HEK293 (cell line): ENCODE data around the gene GRID2.

Experiments
- CTCF ChIA-PET: fragments of 350-600 bp; formaldehyde crosslinking; extraction: SDS; loops from one replicate; lab custom pipeline; 2021; ENCODE audit warnings: antibody characterized with exemption; lab: Yijun Ruan, JAX
- POLR2A ChIA-PET: fragments of 300-600 bp; formaldehyde crosslinking; extraction: SDS; loops from one replicate; lab custom pipeline; 2020; ENCODE audit warnings: antibody characterized with exemption, inconsistent platforms; lab: Yijun Ruan, JAX
- H3K27ac ChIP-seq: fragments of 200-500 bp; sonication (Bioruptor generic); 2 replicates; pipeline ENCODE4 v1.5.1; 2014; ENCODE audit warnings: low read depth, low read length, control low read depth, inconsistent platforms; ENCODE audit errors: extremely low read depth
- H3K36me3 ChIP-seq, 2 experiments: fragments of 200-500 bp in 1 of 2; sonication (Bioruptor generic) in 1 of 2; 1 replicate in 1 of 2; 2 replicates in 1 of 2; pipeline ENCODE4 v1.5.1; 2014 to 2017; ENCODE audit warnings: inconsistent platforms in 2 of 2, low read length in 2 of 2; ENCODE audit not compliant: control insufficient read depth in 2 of 2, insufficient read depth in 1 of 2
- H3K4me1 ChIP-seq: fragments of 200-500 bp; sonication (Bioruptor generic); 2 replicates; pipeline ENCODE4 v1.5.1; 2014; ENCODE audit warnings: mild to moderate bottlenecking, low read length, inconsistent platforms; ENCODE audit not compliant: control insufficient read depth, insufficient read depth
- H3K4me3 ChIP-seq: 2 replicates; pipeline ENCODE4 v1.5.1; 2011; ENCODE audit warnings: low read depth, mild to moderate bottlenecking, control low read depth, low read length, moderate library complexity
- H3K9me3 ChIP-seq: fragments of 200-500 bp; sonication (Bioruptor generic); 2 replicates; pipeline ENCODE4 v1.5.1; 2014; ENCODE audit warnings: low read depth, low read length, inconsistent platforms; ENCODE audit not compliant: control insufficient read depth, insufficient read depth
- CTCF ChIP-seq: fragments of 450-650 bp; formaldehyde crosslinking; IDR thresholded peaks from 2 replicates; pipeline ENCODE4 v1.5.1; 2016; ENCODE audit warnings: missing biosample characterization, missing genetic modification characterization
- FEZF1 ChIP-seq: fragments of 450-650 bp; formaldehyde crosslinking; IDR thresholded peaks from 2 replicates; pipeline ENCODE4 v1.5.1; 2016; ENCODE audit warnings: missing biosample characterization, missing genetic modification characterization
- GLIS2 ChIP-seq: fragments of 450-650 bp; formaldehyde crosslinking; IDR thresholded peaks from 2 replicates; pipeline ENCODE4 v1.5.1; 2016; ENCODE audit warnings: missing biosample characterization, missing genetic modification characterization
- KLF7 ChIP-seq: fragments of 450-650 bp; formaldehyde crosslinking; IDR thresholded peaks from 2 replicates; pipeline ENCODE4 v1.5.1; 2016; ENCODE audit warnings: missing biosample characterization, missing genetic modification characterization, borderline replicate concordance
- KLF8 ChIP-seq: fragments of 450-650 bp; formaldehyde crosslinking; IDR thresholded peaks from 2 replicates; pipeline ENCODE4 v1.5.1; 2016; ENCODE audit warnings: missing biosample characterization, missing genetic modification characterization
- KLF9 ChIP-seq: fragments of 450-650 bp; formaldehyde crosslinking; IDR thresholded peaks from 2 replicates; pipeline ENCODE4 v1.5.1; 2016; ENCODE audit warnings: missing biosample characterization, missing genetic modification characterization, low read depth
- SP7 ChIP-seq: fragments of 450-650 bp; formaldehyde crosslinking; IDR thresholded peaks from 2 replicates; pipeline ENCODE4 v1.5.1; 2016; ENCODE audit warnings: missing biosample characterization, missing genetic modification characterization
- ZBTB26 ChIP-seq: fragments of 450-650 bp; formaldehyde crosslinking; optimal IDR thresholded peaks from 2 replicates; pipeline ENCODE3; 2016; ENCODE audit warnings: missing biosample characterization, mild to moderate bottlenecking, missing genetic modification characterization
- ZFP37 ChIP-seq: fragments of 450-650 bp; formaldehyde crosslinking; IDR thresholded peaks from 2 replicates; pipeline ENCODE4 v1.5.1; 2016; ENCODE audit warnings: missing biosample characterization, missing genetic modification characterization
- ZFP41 ChIP-seq: fragments of 450-650 bp; formaldehyde crosslinking; IDR thresholded peaks from 2 replicates; pipeline ENCODE4 v1.5.1; 2016; ENCODE audit warnings: missing biosample characterization, missing genetic modification characterization, borderline replicate concordance
- ZNF112 ChIP-seq: fragments of 450-650 bp; formaldehyde crosslinking; IDR thresholded peaks from 2 replicates; pipeline ENCODE4 v1.5.0; 2017; ENCODE audit warnings: missing biosample characterization, missing genetic modification characterization
- ZNF155 ChIP-seq: fragments of 450-650 bp; formaldehyde crosslinking; IDR thresholded peaks from 2 replicates; pipeline ENCODE4 v1.5.1; 2016; ENCODE audit warnings: missing biosample characterization, missing genetic modification characterization
- ZNF302 ChIP-seq: fragments of 450-650 bp; formaldehyde crosslinking; IDR thresholded peaks from 2 replicates; pipeline ENCODE4 v1.5.1; 2016; ENCODE audit warnings: missing biosample characterization, missing genetic modification characterization, low read depth
- ZNF335 ChIP-seq: fragments of 450-650 bp; formaldehyde crosslinking; conservative IDR thresholded peaks from 2 replicates; pipeline ENCODE4 v1.5.1; 2016; ENCODE audit warnings: missing biosample characterization, missing genetic modification characterization
- ZNF37A ChIP-seq: fragments of 450-650 bp; IDR thresholded peaks from 2 replicates; pipeline ENCODE4 v1.5.1; 2018; ENCODE audit warnings: missing biosample characterization, missing genetic modification characterization
- ZNF404 ChIP-seq: fragments of 450-650 bp; formaldehyde crosslinking; IDR thresholded peaks from 2 replicates; pipeline ENCODE4 v1.5.1; 2017; ENCODE audit warnings: missing biosample characterization, missing genetic modification characterization
- ZNF426 ChIP-seq: fragments of 450-650 bp; formaldehyde crosslinking; IDR thresholded peaks from 2 replicates; pipeline ENCODE4 v1.5.1; 2017; ENCODE audit warnings: missing biosample characterization, missing genetic modification characterization, mild to moderate bottlenecking, inconsistent platforms, moderate library complexity
- ZNF433 ChIP-seq: fragments of 450-650 bp; formaldehyde crosslinking; IDR thresholded peaks from 2 replicates; pipeline ENCODE4 v1.5.1; 2016; ENCODE audit warnings: missing biosample characterization, missing genetic modification characterization, low read depth
- ZNF514 ChIP-seq: fragments of 450-650 bp; formaldehyde crosslinking; IDR thresholded peaks from 2 replicates; pipeline ENCODE4 v1.5.1; 2016; ENCODE audit warnings: missing biosample characterization, missing genetic modification characterization
- ZNF530 ChIP-seq: fragments of 450-650 bp; formaldehyde crosslinking; IDR thresholded peaks from 2 replicates; pipeline ENCODE4 v1.5.1; 2016; ENCODE audit warnings: low read depth, missing biosample characterization, missing genetic modification characterization
- ZNF544 ChIP-seq: fragments of 450-650 bp; formaldehyde crosslinking; IDR thresholded peaks from 2 replicates; pipeline ENCODE4 v1.5.0; 2017; ENCODE audit warnings: missing biosample characterization, missing genetic modification characterization
- ZNF560 ChIP-seq: fragments of 450-650 bp; formaldehyde crosslinking; IDR thresholded peaks from 2 replicates; pipeline ENCODE4 v1.5.1; 2017; ENCODE audit warnings: missing biosample characterization, missing genetic modification characterization, borderline replicate concordance
- ZNF677 ChIP-seq: fragments of 450-650 bp; IDR thresholded peaks from 2 replicates; pipeline ENCODE4 v1.5.0; 2018; ENCODE audit warnings: missing biosample characterization, mild to moderate bottlenecking, missing genetic modification characterization, moderate library complexity
- ZNF776 ChIP-seq: fragments of 450-650 bp; formaldehyde crosslinking; IDR thresholded peaks from 2 replicates; pipeline ENCODE4 v1.5.0; 2017; ENCODE audit warnings: missing biosample characterization, missing genetic modification characterization, borderline replicate concordance
- TF ChIP-seq, protein P1 (sequence below): fragments of 450-650 bp; formaldehyde crosslinking; IDR thresholded peaks from 2 replicates; pipeline ENCODE4 v1.5.1; 2016; ENCODE audit warnings: missing biosample characterization, missing genetic modification characterization
- TF ChIP-seq, protein P2 (sequence below): fragments of 450-650 bp; formaldehyde crosslinking; IDR thresholded peaks from 2 replicates; pipeline ENCODE4 v1.5.1; 2016; ENCODE audit warnings: missing biosample characterization, missing genetic modification characterization

The GRID2 gene

GRCh38 chr4:93403571-93403970 lies 1099.8 kb downstream of the GRID2 start:
- Histone ChIP-seq H3K27ac (no peak overlapping the region), H3K4me3 (no peak overlapping the region), H3K36me3 (no peaks in the 10 kb centered on the region), H3K4me1 (no peaks in the 10 kb centered on the region), H3K9me3 (no peaks in the 10 kb centered on the region)
- ChIA-PET POLR2A (no interaction called here), CTCF (no interaction called here)
- TF ChIP-seq ZNF544 (tag by site-specific recombination): no peak
- TF ChIP-seq KLF9 (tag by site-specific recombination): no peak
- TF ChIP-seq ZBTB26 (tag by site-specific recombination): no peak
- no peak for TF ChIP-seq ZNF155
- no peak for TF ChIP-seq SP7
- TF ChIP-seq, protein P1, sequence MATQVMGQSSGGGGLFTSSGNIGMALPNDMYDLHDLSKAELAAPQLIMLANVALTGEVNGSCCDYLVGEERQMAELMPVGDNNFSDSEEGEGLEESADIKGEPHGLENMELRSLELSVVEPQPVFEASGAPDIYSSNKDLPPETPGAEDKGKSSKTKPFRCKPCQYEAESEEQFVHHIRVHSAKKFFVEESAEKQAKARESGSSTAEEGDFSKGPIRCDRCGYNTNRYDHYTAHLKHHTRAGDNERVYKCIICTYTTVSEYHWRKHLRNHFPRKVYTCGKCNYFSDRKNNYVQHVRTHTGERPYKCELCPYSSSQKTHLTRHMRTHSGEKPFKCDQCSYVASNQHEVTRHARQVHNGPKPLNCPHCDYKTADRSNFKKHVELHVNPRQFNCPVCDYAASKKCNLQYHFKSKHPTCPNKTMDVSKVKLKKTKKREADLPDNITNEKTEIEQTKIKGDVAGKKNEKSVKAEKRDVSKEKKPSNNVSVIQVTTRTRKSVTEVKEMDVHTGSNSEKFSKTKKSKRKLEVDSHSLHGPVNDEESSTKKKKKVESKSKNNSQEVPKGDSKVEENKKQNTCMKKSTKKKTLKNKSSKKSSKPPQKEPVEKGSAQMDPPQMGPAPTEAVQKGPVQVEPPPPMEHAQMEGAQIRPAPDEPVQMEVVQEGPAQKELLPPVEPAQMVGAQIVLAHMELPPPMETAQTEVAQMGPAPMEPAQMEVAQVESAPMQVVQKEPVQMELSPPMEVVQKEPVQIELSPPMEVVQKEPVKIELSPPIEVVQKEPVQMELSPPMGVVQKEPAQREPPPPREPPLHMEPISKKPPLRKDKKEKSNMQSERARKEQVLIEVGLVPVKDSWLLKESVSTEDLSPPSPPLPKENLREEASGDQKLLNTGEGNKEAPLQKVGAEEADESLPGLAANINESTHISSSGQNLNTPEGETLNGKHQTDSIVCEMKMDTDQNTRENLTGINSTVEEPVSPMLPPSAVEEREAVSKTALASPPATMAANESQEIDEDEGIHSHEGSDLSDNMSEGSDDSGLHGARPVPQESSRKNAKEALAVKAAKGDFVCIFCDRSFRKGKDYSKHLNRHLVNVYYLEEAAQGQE (tag by site-specific recombination): no peak
- no peak for TF ChIP-seq KLF7 (tag by site-specific recombination)
- no peak for TF ChIP-seq ZNF776 (tag by site-specific recombination)
- no peak for TF ChIP-seq ZNF426 (tag by site-specific recombination)
- no peak for TF ChIP-seq ZNF514
- no peak for TF ChIP-seq ZNF335 (tag by site-specific recombination)
- no peak for TF ChIP-seq ZNF677 (tag by site-specific recombination)
- TF ChIP-seq ZNF530 (tag by site-specific recombination): no peak
- no peak for TF ChIP-seq CTCF (tag by site-specific recombination)
- TF ChIP-seq ZFP41 (tag by site-specific recombination): no peak
- no peak for TF ChIP-seq ZNF37A

DNA sequence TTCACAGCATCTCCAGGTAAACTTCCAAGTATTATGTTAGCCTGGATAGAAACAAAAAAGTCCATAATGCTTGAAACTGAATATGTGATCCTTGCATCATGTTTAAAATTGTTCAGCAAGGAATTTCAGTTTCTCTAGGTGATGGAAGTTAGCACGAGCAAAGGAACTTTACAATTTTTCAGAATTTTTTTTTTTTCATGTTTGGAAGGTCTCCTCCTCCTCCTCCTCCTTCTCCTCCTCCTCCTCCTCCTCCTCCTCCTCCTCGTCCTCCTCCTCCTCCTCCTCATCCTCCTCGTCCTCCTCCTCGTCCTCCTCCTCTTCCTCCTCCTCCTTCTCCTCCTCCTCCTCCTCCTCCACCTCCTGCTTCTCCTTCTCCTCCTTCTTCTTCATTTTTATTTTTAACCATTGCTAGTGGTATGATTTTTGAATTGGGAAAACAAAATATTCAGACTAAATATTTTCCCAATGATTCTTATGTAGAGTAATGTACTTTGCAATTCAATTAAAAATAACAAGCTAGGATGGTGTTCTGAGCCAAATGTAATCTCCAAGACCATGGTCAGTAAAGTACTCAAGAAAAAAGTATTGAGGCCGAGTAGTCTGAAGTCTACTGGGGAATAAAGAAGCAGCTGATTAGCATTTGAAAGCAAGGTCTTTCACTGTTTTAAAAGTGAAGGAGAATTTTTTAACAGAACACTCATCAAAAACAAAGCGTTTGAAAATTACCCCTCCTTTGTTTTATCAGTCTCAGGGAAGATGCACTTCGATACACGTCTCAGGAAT lies 1103.9 kb downstream of the GRID2 start:
- H3K36me3 ChIP-seq: no peaks in the 10 kb centered on the region
- H3K27ac ChIP-seq: no peak overlapping the region
- TF ChIP-seq, protein P2, sequence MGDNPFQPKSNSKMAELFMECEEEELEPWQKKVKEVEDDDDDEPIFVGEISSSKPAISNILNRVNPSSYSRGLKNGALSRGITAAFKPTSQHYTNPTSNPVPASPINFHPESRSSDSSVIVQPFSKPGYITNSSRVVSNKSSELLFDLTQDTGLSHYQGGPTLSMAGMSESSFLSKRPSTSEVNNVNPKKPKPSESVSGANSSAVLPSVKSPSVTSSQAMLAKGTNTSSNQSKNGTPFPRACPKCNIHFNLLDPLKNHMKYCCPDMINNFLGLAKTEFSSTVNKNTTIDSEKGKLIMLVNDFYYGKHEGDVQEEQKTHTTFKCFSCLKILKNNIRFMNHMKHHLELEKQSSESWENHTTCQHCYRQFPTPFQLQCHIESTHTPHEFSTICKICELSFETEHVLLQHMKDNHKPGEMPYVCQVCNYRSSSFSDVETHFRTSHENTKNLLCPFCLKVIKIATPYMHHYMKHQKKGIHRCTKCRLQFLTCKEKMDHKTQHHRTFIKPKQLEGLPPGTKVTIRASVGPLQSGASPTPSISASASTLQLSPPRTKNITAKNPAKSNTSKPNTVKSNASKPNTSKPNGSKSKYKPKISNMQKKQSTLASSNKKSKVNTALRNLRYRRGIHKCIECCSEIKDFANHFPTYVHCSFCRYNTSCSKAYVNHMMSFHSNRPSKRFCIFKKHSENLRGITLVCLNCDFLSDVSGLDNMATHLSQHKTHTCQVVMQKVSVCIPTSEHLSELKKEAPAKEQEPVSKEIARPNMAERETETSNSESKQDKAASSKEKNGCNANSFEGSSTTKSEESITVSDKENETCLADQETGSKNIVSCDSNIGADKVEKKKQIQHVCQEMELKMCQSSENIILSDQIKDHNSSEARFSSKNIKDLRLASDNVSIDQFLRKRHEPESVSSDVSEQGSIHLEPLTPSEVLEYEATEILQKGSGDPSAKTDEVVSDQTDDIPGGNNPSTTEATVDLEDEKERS (tag by site-specific recombination): no peak
- no peak for TF ChIP-seq ZNF560 (tag by site-specific recombination)
- TF ChIP-seq ZNF404: no peak
- TF ChIP-seq ZNF426 (tag by site-specific recombination): no peak
- TF ChIP-seq GLIS2: no peak
- no peak for TF ChIP-seq FEZF1 (tag by site-specific recombination)
- no peak for TF ChIP-seq ZNF302 (tag by site-specific recombination)
- TF ChIP-seq ZNF112: no peak
- no peak for TF ChIP-seq ZNF433 (tag by site-specific recombination)
- no peak for TF ChIP-seq KLF8 (tag by site-specific recombination)
- TF ChIP-seq ZFP37 (tag by site-specific recombination): no peak
- H3K4me1 ChIP-seq: no peaks in the 10 kb centered on the region
- POLR2A ChIA-PET: no interaction called here
- no peaks in the 10 kb centered on the region for H3K9me3 ChIP-seq
- H3K4me3 ChIP-seq: no peak overlapping the region
- CTCF ChIA-PET: no interaction called here
